ENCODE data around the gene SOBP.

The SOBP gene

GRCh38 chr6:107523794-107524193 lies 33.9 kb downstream of the SOBP start:
- DNase-seq (ENCODE audit: low spot score) = no peak

GRCh38 chr6:107524626-107525025 lies 34.7 kb downstream of the SOBP start:
- DNase-seq (ENCODE audit: low spot score) = no peak

GRCh38 chr6:107531868-107532267 lies 42.0 kb downstream of the SOBP start:
- no peak for DNase-seq (ENCODE audit: low spot score)

- no peak for DNase-seq (ENCODE audit: low spot score)
Measured at GRCh38 chr6:107532706-107533105, 42.8 kb downstream of the SOBP start.

GRCh38 chr6:107533415-107534059 lies 43.6 kb downstream of the SOBP start:
- no peak for DNase-seq (ENCODE audit: low spot score)

GRCh38 chr6:107534571-107535141 lies 44.7 kb downstream of the SOBP start:
- no peak for DNase-seq (ENCODE audit: low spot score)

- DNase-seq (ENCODE audit: low spot score) = no peak
Measured at GRCh38 chr6:107535626-107536025, 45.7 kb downstream of the SOBP start.

GRCh38 chr6:107536180-107536961 lies 46.5 kb downstream of the SOBP start:
- DNase-seq (ENCODE audit: low spot score) = no peak

GRCh38 chr6:107537559-107537958 lies 47.6 kb downstream of the SOBP start:
- DNase-seq (ENCODE audit: low spot score) = no peak

GRCh38 chr6:107538856-107539387 lies 49.0 kb downstream of the SOBP start:
- DNase-seq (ENCODE audit: low spot score) = no peak

- DNase-seq (ENCODE audit: low spot score) = peak; percentile 52
Measured at GRCh38 chr6:107539409-107539808, 49.5 kb downstream of the SOBP start.

GRCh38 chr6:107539849-107540464 lies 50.0 kb downstream of the SOBP start:
- no peak for DNase-seq (ENCODE audit: low spot score)

- DNase-seq (ENCODE audit: low spot score) = no peak
Measured at GRCh38 chr6:107540465-107540857, 50.5 kb downstream of the SOBP start.

GRCh38 chr6:107542192-107542668 lies 52.3 kb downstream of the SOBP start:
- no peak for DNase-seq (ENCODE audit: low spot score)

GRCh38 chr6:107543088-107543487 lies 53.2 kb downstream of the SOBP start:
- DNase-seq (ENCODE audit: low spot score) = no peak

- DNase-seq (ENCODE audit: low spot score) = no peak
Measured at GRCh38 chr6:107543567-107543966, 53.6 kb downstream of the SOBP start.

GRCh38 chr6:107545763-107546162 lies 55.8 kb downstream of the SOBP start:
- DNase-seq (ENCODE audit: low spot score) = no peak

GRCh38 chr6:107546691-107547450 lies 57.0 kb downstream of the SOBP start:
- DNase-seq (ENCODE audit: low spot score) = no peak

- no peak for DNase-seq (ENCODE audit: low spot score)
Measured at GRCh38 chr6:107547451-107547840, 57.5 kb downstream of the SOBP start.

GRCh38 chr6:107550241-107550840 lies 60.4 kb downstream of the SOBP start:
- DNase-seq (ENCODE audit: low spot score) = no peak

GRCh38 chr6:107550906-107551305 lies 61.0 kb downstream of the SOBP start:
- no peak for DNase-seq (ENCODE audit: low spot score)
